Heart left ventricle (tissue), 13 donors: ENCODE measurements around the gene BCAR3.

Experiments used
- POLR2A ChIP-seq, 2 donors: fragments of 450-650 bp; IDR thresholded peaks; one replicate each; pipeline ENCODE4 v1.6.1; 2017; ENCODE audit warnings: antibody characterized with exemption in 2 of 2, mild to moderate bottlenecking in 2 of 2, moderate library complexity in 2 of 2
- TF ChIP-seq, protein P1 (sequence below), 12 donors: fragments of 200-600 bp; sonication (generic) in 4 of 12; IDR thresholded peaks; one replicate each; pipeline versions ENCODE4 v1.5.0 to v1.8.0; 2018 to 2022; ENCODE audit warnings: antibody characterized with exemption in 12 of 12, mild to moderate bottlenecking in 5 of 12
- donor health status: ischemic (EF 13 %, LVEDD 7.1; RV severe dilation, severe dysfunction).
- donor health status: DM: no; HTN: yes; CAD: no.
- donor health status: DM: no; HTN: no; CAD: no.
- donor health status: ischemic (EF 25% LVEDD 6.9; RV normal size, moderate dysfunction).
- donor health status: ischemic (EF 25% LVEDD 5.7; RV mildly dilated, moderate dysfunction).
- donor health status: ischemic (EF 35%, LVEDD 5.7; RV mildly dilated, moderate dysfunction).
- donor health status: nonischemic (EF 11% LVEDD 7.7; RV severe dilation, severe dysfunction).
- donor health status: DM: yes; HTN: yes; CAD: no.
- donor health status: PGD.
- donor health status: ischemic (EF 29% LVEDD 5.4; RV normal size, mild dysfunction).
- donor health status: nonischemic (EF 23%, LVEDD 6.1; RV moderate dilation, normal function).

DNA sequence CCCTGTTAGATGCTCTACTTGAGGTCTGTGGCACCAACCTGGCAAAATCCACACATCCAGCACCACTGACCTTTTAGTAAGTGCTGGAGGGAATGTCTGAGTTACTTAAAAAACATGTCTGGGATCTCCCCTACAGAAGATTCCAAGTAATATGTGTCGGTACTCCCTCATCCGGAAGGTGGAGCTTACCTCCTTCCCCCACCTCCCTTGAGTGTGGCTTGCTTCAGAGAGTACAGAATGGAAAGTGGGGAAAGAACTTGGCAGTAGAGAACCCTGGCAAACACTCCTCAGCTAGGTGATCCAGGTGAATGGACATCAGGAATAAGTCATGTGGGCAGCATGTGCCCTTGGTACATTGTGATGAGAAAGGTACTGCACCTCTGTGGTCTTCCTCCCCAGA is 49.0 kb upstream of the BCAR3 start:
- TF ChIP-seq, protein P1, sequence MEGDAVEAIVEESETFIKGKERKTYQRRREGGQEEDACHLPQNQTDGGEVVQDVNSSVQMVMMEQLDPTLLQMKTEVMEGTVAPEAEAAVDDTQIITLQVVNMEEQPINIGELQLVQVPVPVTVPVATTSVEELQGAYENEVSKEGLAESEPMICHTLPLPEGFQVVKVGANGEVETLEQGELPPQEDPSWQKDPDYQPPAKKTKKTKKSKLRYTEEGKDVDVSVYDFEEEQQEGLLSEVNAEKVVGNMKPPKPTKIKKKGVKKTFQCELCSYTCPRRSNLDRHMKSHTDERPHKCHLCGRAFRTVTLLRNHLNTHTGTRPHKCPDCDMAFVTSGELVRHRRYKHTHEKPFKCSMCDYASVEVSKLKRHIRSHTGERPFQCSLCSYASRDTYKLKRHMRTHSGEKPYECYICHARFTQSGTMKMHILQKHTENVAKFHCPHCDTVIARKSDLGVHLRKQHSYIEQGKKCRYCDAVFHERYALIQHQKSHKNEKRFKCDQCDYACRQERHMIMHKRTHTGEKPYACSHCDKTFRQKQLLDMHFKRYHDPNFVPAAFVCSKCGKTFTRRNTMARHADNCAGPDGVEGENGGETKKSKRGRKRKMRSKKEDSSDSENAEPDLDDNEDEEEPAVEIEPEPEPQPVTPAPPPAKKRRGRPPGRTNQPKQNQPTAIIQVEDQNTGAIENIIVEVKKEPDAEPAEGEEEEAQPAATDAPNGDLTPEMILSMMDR (IDR thresholded peaks at IDR 0.05) = no peak
- TF ChIP-seq POLR2A (IDR thresholded peaks at IDR 0.05) = no peak
